GM11168 (cell line): ENCODE measurements around the gene GADD45B.

Experiments used
- in situ Hi-C: fragments of 300-500 bp; cut with MboI; formaldehyde crosslinking; loops from one replicate; pipeline ENCODE4 v1.12.0; 2022; ENCODE audit warnings: low sequenced_read_pairs; ENCODE audit not compliant: unreplicated experiment

The GADD45B gene

DNA sequence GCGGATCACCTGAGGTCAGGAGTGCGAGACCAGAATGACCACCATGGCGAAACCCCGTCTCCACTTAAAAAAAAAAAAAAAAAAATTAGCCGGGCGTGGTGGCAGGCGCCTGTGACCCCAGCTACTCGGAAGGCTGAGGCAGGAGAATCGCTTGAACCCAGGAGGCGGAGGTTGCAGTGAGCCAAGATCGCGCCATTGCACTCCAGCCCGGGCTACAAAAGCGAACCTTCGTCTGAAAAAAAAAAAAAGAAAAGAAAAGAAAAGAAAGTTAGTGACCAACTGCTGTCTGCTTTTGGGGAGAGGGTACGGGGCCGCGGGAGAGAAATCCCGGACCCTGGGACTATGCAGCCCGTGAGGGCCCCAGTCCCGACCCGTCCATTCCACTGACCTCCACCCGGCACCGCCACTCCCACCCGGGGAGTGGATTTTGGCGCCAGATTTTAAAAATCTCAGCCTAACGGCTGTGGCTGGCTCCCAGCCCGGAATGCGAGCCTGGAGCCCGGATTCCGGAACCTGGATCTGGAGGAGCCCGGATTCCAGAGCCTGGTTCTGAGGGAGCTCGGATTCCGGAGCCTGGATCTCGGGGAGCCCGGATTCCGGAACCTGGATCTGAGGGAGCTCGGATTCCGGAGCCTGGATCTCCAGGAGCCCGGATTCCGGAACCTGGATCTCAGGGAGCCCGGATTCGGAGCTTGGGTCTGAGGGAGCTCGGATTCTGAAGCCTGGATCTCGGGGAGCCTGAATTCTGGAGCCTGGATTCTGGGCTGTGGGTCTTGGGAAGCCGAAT lies 13.1 kb upstream of the GADD45B start:
- in situ Hi-C loops, result loop anchor here (25.0 kb wide), 1 partner anchor 299 kb away; no protein-coding TSS in a partner anchor

DNA sequence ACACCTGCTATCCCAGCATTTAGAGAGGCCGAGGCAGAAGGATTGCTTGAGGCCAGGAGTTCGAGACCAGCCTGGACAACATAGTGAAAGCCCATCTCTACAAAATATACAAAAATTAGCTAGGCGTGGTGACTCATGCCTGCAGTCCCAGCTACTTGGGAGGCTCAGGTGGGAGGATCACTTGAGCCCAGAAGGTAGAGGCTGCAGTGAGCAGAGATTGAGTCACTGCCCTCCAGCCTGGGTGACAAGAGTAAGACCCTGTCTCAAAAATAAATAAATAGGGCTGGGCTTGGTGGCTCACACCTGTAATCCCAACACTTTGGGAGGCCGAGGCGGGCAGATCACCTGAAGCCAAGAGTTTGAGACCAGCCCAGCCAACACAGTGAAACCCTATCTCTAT lies 12.2 kb upstream of the GADD45B start:
- in situ Hi-C loops, result loop anchor here (25.0 kb wide), 1 partner anchor 299 kb away; no protein-coding TSS in a partner anchor

DNA sequence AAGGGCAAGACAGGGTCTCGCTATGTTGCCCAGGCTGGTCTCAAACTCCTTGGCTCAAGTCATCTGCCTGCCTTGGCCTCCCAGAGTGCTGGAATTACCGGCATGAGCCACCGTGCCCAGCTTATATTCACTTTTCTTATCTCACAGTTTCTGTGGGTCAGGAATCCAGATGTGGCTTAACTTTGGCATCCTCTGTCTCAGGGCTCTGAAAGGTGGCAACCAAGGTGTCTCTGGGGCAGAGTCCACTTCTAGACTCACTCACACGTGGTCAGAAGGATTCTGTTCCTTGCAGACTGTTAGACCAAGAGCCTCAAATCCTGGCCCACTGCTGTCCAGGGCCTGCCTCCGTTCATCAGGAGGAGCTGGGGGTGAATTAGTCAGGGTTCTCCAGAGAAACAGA lies 11.5 kb upstream of the GADD45B start:
- in situ Hi-C loops, result loop anchor here (25.0 kb wide), 1 partner anchor 298 kb away; no protein-coding TSS in a partner anchor

DNA sequence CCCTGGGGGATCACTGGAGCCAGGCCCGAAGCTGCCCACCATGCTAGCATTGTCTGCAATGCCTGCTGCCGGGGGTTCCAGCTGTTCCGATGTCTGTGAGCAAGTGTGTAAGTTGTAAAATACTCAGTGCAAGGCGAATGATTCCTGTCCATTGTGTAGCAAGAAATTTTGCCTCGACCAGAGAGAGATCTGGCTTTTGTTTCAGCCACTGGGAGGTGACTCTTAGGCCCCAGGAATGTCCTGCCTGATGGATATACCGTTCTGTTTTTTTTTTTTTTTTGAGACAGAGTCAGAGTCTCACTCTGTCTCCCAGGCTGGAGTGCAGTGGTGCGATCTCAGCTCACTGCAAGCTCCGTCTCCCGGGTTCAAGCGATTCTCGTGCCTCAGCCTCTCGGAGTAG lies 7.3 kb upstream of the GADD45B start:
- in situ Hi-C loops, result loop anchor here (25.0 kb wide), 1 partner anchor 294 kb away; no protein-coding TSS in a partner anchor

DNA sequence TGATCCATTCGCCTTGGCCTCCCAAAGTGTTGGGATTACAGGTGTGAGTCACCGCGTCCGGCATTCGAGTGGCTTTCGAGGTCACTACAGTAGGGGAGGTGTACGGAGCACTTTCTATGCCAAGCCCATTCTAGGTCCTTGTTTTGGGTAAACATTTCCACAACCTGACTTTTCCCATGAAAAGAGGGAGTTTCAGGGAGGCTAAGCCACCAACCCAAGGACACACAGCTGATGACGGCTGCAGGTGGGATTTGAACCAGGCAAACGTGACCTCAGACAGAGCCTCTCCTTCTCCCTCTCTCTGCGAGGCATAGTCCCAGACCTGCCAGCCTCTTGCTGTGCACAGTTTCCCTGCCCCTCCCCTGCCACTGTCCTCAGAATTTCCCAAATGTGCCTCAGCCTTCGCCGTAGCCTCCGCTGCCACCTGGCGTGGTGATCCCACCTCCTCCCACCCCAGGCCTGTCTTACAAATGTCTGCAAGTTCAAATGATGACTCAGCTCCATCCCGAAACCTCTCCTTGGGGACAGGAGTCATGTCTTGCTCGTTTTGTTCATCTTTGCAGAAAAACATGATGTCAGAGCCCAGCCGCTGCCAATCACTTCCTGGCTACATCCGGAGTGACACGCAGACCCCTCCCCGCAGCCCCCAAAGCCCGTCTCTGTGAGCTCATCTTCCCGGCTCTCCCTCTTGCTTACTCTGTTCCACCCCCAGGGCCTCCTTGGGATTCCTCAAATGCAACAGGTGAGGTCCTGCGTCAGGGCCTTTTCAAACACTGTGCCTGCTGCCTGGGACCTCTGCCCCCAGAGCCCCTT lies 6.6 kb upstream of the GADD45B start:
- in situ Hi-C loops, result loop anchor here (25.0 kb wide), 1 partner anchor 293 kb away; no protein-coding TSS in a partner anchor

DNA sequence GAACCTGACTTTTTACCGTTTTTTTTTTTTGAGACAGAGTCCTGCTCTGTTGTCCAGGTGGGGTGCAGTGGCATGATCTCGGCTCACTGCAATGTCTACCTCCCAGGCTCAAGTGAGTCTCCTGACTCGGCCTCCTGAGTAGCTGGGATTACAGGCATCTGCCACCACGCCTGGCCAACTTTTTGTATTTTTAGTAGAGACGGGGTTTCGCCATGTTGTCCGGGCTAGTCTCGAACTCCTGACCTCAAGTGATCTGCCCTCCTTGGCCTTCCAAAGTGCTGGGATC lies 6.1 kb upstream of the GADD45B start:
- in situ Hi-C loops, result loop anchor here (25.0 kb wide), 1 partner anchor 292 kb away; no protein-coding TSS in a partner anchor

DNA sequence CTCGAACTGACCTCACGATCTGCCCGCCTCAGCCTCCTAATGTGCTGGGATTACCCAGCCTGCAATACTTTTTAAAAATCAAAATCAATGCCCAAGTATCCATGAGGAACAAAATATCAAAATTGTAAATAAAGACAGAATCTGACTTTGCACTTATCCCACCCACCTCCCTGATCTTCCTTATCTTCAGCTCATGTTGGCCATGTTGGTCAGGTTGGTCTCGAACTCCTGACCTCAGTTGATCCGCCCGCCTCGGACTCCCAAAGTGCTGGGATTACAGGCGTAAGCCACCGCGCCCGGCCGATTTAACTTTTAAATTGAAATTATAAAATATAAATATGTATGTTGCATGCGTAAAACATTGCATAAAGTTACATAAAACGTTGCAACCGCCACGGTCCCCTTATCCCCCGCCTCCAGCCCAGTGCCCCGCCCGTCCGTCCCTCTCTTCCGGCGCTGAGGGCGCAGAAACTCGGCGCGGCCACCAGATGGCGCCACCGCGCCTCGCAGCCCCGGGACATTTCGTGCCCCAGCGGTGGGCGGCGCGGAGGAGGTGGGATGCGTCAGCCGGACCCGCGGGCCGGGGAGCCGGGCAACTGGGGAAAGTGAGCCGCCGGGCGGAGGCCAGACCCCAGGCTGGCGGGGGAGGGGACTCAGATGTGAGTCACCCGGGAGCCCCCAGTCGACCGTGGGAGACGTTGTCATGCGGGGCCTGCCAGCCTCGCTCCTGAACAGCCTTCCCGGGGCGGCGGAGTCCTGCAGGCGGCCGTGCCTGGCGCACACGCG lies 1.5 kb upstream of the GADD45B start:
- in situ Hi-C loops, result loop anchor here (5.0 to 25.0 kb wide), 2 partner anchors 133 to 288 kb away; no protein-coding TSS in a partner anchor

DNA sequence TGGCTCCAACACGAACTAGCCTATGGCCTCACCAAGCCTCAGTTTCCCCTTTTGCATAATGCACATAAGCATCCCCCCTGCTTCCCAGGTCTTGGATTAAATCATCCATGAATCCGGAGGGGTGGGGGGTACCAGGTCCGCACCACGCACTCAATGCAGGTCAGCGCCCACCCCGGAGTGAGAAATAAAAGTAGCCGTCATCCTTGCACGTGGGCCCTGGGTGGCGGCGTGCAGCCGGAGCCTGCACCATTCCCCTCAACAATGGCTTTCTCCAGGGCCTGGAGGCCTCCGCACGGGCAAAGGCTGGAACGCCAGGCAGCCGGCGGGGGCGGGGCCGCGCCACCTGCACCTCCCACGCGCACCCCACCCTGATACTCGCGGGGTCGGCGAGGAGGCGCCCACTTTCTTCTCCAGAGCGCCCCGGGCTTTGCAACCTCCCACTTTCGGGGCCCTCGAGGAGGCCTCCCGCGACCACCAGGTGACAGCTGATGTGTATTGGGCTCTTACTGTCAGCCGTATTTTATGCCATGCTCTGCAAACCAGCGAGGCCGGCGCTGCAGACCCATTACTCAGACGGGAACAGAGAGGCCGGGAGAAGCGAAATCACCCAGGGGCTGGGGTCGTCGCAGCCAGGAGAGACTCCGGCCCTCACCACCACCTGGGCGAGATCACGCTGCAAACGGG lies 767 bp upstream of the GADD45B start:
- in situ Hi-C loops, result loop anchor here (5.0 kb wide), 1 partner anchor 132 kb away; no protein-coding TSS in a partner anchor

DNA sequence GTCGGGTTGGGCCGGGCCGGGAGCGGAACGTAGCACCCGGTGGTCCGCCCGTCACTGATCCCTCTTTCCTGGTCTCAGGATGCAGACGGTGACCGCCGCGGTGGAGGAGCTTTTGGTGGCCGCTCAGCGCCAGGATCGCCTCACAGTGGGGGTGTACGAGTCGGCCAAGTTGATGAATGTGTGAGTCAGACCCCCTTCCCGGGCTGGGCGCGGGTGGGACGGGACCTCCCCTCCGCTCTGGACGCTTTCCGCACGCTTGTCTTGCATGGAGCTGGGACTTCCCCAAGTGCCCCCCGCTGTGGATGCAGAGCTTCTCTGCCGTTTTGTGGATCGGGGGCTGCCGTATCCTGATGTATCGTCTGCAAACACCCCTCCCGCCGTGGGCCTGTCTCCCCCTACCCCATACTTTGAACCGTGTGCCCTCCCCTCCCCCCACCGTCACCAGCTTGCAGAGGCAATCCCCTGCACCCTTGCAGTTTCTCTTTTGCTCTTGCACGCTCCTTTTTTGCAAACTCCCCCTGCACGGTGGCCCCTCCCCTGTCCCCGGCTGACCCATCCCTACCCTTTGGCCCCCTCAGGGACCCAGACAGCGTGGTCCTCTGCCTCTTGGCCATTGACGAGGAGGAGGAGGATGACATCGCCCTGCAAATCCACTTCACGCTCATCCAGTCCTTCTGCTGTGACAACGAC lies 669 bp downstream of the GADD45B start:
- in situ Hi-C loops, result loop anchor here (5.0 kb wide), 1 partner anchor 131 kb away; no protein-coding TSS in a partner anchor

DNA sequence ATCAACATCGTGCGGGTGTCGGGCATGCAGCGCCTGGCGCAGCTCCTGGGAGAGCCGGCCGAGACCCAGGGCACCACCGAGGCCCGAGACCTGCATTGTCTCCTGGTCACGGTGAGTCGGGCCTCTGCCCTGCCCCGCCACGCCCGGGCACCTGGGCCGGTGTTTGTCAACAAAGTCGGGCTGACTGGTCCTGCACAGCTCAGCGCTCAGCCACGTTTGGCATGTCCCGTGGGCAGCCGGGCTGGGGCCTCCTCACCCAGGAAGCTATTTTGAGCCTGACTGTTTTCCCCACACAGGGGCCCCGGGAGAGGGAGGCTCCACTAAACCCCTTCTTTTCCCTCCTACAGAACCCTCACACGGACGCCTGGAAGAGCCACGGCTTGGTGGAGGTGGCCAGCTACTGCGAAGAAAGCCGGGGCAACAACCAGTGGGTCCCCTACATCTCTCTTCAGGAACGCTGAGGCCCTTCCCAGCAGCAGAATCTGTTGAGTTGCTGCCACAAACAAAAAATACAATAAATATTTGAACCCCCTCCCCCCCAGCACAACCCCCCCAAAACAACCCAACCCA lies 1.3 kb downstream of the GADD45B start:
- in situ Hi-C loops, result loop anchor here (5.0 kb wide), 1 partner anchor 130 kb away; no protein-coding TSS in a partner anchor

DNA sequence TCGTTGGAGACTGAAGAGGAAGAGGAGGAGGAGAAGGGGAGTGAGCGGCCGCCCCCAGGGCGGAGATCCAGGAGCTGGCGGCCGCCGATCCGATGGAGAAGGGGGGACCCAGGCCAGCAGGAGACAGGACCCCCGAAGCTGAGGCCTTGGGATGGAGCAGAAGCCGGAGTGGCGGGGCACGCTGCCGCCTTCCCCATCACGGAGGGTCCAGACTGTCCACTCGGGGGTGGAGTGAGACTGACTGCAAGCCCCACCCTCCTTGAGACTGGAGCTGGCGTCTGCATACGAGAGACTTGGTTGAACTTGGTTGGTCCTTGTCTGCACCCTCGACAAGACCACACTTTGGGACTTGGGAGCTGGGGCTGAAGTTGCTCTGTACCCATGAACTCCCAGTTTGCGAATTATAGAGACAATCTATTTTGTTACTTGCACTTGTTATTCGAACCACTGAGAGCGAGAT lies 1.8 kb downstream of the GADD45B start:
- in situ Hi-C loops, result loop anchor here (5.0 kb wide), 1 partner anchor 130 kb away; no protein-coding TSS in a partner anchor

DNA sequence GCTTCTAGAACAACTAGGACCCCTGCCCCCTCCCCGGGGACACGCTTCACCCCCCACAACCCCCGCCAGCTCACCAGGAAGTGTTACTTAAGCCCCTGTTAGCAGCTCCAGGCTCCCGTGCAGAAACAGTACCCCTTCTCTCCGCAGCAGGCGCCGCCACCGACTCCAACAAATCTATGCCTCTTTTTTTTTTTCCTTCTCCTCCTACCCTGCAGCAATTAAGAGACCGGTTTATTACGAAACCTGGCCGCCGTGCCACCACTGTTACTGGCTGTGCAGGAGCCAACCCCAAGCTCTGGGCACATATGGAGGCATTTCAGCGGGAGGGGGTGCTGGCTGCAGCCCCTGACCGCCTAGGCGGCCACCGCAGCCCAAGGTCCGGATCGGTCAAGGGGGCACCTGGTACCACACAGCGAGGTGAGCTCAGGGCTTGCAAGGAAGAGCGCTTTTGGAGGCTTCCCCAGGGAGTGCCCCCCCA lies 2.4 kb downstream of the GADD45B start:
- in situ Hi-C loops, result loop anchor here (5.0 kb wide), 1 partner anchor 129 kb away; no protein-coding TSS in a partner anchor

DNA sequence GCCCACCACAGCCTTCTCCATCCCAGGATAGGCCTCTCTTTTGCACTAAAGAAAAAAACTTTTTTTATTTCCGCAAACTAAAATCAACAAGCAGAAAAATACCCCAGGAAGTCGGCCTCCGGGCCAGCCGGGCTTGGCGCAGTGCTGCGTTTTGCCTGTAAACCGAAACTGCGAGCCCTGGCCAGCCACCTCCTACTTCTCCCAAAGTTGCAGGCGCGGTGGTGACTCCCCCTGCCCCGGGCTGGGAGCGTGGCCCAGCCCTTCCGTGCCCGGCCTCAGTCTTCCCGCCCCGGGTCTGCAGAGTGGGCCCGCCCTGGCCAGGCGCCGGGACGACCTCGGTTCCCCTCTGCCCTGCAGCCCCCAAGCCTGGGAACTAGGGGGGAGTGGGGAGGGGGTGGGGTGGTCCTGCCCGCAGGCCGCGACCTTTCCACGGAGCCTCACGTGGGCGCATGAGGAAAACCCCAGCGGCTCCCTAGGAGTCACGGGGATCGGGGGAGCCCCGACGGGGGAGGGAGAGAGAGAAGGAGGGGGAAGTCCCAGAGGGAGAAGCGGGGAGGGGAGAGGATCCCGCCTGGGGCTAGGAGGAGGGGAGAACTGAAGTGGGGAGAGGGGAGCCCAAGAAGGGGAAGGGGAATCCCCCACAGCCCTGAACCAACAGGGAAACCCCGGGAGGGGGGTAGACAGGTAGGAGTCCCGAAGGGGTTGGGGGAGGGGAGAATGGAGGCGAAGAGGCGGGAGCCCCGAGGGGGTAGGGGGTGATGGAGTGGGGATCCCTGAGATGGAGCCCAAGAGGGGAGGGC lies 3.0 kb downstream of the GADD45B start:
- in situ Hi-C loops, result loop anchor here (5.0 kb wide), 1 partner anchor 128 kb away; no protein-coding TSS in a partner anchor

DNA sequence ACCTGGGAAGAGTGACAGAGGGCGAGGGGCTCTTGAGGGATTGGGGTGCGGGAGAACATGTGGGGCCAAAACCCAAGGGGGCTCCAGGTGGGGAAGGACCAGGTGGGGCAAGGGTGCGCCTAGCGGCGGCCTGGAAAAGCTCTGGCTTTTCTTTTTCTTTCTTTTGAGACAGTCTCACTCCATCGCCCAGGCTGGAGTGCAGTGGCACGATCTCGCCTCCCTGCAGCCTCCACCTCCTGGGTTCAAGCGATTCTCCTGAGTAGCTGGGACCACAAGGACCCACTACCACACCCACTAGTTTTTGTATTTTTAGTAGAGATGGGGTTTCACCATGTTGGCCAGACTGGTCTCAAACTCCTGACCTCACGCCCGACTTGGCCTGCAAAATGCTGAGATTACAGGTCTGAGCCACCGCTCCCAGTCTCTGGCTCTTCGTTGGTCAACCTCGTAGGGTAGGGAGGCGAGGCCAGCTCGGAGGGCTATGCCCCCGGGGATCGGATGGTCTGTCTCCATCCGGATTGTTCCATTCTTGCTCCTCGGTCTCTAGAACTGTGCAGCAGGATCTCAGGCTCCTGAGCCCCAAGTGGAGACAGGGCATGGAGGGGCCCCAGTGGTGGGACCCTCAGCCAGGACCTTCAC lies 3.7 kb downstream of the GADD45B start:
- in situ Hi-C loops, result loop anchor here (5.0 kb wide), 1 partner anchor 128 kb away; no protein-coding TSS in a partner anchor

DNA sequence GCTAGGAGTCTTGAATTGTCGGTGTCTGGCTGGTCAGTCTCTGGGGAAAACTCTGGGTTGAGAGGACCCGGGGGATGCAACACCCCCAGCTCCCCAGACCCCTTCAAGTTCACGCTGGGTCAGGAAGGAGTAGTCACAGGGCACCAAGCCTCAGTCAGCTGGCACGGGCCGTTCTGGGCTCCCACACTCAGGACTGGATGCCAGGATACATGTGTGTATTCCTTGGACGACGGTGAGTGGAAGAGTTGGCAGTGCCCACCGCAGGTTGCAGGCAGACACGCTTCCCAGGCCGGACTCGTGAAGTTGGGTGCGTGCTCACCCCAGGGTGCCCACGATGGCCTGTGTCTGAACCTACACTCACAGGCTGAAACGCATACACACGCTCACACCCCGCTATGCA lies 5.5 kb downstream of the GADD45B start:
- in situ Hi-C loops, result no loop called here

DNA sequence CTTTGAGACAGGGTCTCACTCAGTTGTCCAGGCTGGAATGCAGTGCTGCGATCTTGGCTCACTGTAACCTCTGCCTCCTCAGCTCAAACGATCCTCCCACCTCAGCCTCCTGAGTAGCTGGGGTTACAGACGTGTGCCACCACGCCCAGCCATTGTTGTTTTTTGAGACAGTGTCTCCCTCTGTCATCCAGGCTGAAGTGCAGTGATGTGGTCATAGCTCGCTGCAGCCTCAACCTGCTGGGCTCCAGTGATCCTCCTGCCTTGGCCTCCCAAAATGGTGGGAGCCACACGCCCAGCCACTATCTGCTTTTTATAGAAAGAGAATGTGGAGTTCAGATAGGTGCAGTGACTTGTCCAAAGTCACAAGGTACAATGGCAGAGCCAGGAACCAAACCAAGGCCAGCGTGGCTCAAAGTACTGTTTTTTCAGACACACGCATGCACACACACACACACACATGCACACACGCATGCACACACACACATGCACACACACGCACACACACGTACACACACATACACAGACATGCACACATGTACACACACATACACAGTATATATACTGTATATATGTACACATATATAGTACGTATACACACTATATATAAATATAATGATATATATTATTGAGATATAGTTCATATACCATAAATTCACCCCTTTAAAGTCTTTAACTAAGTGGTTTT lies 6.6 kb downstream of the GADD45B start:
- in situ Hi-C loops, result no loop called here
